Measurements from ENCODE around the gene UNC13B.

UNC13B gene

DNA sequence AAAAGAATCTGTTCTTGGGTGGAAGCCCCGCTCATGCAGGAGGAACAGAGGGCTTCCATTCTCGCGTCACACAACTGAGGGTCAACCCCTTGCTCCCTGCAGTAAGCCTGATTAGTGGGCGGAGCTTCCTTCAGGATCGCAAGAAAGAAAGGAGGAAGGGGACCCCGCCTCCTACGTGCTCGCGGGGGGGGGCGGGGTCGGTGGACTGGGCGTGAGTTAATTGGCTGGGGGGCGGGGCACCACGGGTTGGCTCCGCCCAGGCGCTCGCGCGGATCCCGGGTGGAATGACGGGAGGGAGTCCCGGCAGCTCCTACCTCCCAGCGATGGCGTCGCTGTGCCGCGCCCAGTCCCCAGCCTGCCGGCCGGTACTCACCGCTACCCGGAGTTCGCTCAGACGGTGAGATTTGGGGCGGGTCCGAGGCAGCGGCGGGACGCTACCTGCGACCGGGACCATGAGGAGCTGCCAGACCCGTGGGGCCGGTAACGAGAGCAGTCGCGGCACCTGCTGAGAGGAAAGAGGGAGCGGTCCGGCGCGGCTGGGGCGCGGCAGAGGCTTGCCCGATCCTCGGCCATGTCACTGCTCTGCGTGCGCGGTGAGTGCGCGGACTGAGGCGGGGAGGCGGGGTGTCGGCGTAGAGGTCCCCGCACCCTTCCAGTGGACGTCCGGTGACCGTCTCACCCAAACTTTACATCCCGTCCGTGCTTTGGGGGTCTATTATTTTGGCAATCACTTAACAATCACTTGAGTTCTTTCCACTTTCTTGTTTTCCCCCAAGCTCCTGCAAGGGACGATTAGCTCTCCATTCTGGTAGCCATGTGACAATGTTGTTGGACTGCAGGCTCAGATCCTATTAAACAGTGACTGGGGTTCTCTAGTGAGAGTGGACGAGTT, at the start of gene UNC13B:
UNC13B (plus strand) TSS at position 297 of the 892 bp plus-strand sequence; CDS start at position 572, 275 bp downstream.
- no peaks in the 10 kb centered on the region for H3K36me3 ChIP-seq (ENCODE audit: insufficient read depth, low read depth, low read length)
- H3K27ac ChIP-seq (ENCODE audit: low read length), result no peak within 1 kb of the TSS
- H3K4me1 ChIP-seq (ENCODE audit: insufficient read depth, low read length), result peaks cover 11% of the 10 kb centered on the region; the same call in 1 of the 2 replicates
- H3K9ac ChIP-seq (ENCODE audit: low read depth, low read length), result peak within 1 kb of the TSS; percentile 64; the same call in 1 of the 2 replicates
- peaks cover 4% of the 10 kb centered on the region; the same call in 1 of the 2 replicates for H3K27me3 ChIP-seq (ENCODE audit: insufficient read depth, low read length)
- H3K4me3 ChIP-seq (ENCODE audit: low read length), result peak within 1 kb of the TSS; percentile 89
- no peaks in the 10 kb centered on the region for H3K9me3 ChIP-seq (ENCODE audit: insufficient read depth, low read depth, low read length)

DNA sequence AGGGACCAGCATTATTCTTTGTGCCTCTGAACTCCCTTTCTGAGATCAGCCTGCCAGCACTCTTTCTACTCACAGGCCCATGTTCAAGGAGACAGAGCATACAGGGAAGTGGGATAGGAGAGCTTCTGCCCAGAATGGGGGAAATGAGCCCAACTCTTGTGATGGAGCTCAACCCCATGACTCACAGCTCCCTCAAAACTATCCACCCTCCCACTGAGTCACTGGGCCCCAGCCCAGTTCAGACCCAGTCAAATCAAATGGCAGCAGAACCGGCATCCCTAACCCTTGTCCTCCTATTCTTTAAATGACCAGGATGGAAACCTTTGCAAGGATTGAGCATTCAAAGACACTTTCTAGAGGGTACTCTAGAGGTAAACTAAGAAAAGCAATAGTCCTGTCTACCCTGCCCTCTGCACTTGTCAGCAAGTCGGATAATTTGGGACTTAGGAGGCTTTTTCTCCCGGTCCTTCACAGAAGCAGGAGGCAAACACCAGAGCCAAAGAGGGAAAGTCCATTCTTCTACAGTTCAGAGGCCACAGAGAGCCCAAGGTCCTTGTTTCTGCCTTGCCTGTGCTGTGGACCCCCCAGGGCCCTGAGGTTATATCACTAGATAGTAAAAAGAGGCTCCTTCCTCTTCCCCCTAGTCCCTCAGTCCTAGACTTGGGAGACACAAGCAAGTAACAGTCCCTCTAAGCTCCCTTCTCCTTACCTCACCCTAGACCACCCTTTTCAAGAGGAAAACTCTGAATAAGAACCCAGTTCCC, 49.4 kb upstream of the UNC13B start:
- no peaks in the 10 kb centered on the region for H3K27me3 ChIP-seq (ENCODE audit: insufficient read depth, low read length)
- no peak overlapping the region for H3K9ac ChIP-seq (ENCODE audit: low read depth, low read length)
- no peak overlapping the region for H3K27ac ChIP-seq (ENCODE audit: low read length)
- H3K4me3 ChIP-seq (ENCODE audit: low read length), result peak overlapping the region; percentile 5; the same call in 1 of the 2 replicates
- H3K9me3 ChIP-seq (ENCODE audit: insufficient read depth, low read depth, low read length), result no peaks in the 10 kb centered on the region
- H3K36me3 ChIP-seq (ENCODE audit: insufficient read depth, low read depth, low read length), result no peaks in the 10 kb centered on the region
- H3K4me1 ChIP-seq (ENCODE audit: insufficient read depth, low read length), result peaks cover 21% of the 10 kb centered on the region

GRCh38 chr9:35114113-35114839, 47.5 kb upstream of the UNC13B start:
- Histone ChIP-seq H3K4me1 (ENCODE audit: insufficient read depth, low read length) (peaks cover 22% of the 10 kb centered on the region), H3K36me3 (ENCODE audit: insufficient read depth, low read depth, low read length) (no peaks in the 10 kb centered on the region), H3K27ac (ENCODE audit: low read length) (peak overlapping the region; percentile 15), H3K9me3 (ENCODE audit: insufficient read depth, low read depth, low read length) (no peaks in the 10 kb centered on the region), H3K4me3 (ENCODE audit: low read length) (peak overlapping the region; percentile 89), H3K27me3 (ENCODE audit: insufficient read depth, low read length) (no peaks in the 10 kb centered on the region), H3K9ac (ENCODE audit: low read depth, low read length) (peak overlapping the region; percentile 69; the same call in 1 of the 2 replicates)

DNA sequence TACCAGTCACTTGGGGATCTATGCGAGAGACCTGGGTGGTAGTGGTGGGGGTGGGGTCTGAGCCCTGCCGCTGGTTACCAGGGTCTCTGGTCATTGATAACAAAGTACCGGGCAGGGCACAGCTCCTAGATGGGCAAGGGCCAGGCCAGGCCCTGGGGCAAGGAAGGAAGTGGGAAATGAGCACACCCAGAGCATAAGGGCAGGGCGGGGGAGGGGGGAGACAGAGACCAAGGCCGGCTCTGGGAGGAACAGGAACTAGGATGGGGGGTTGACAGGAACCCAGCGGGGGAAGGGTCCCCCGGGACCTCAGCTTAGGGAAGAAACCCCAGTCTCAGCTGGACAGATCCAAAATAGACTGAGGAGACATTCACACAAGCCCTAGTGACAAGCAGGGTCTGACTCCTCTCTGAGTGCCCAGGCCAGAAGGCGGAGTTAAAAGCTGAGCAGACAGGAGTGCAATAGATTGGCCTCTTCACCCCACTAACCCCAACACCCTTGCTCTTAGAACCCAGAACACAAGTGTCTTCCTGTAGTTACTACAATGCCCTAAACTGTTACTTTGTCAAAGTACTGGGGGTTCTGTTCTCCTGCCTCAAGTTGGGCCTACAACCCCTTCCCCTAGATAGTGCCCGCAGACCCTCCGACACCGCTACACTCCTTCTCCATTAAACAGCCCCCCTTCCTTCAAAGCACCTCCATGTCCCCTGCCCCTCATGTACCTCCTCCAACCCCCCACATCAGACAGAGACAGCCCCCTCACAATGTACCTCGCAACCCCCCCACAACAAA, 46.8 kb upstream of the UNC13B start:
- Histone ChIP-seq H3K9me3 (ENCODE audit: insufficient read depth, low read depth, low read length) (no peaks in the 10 kb centered on the region), H3K27ac (ENCODE audit: low read length) (peak overlapping the region; percentile 15), H3K36me3 (ENCODE audit: insufficient read depth, low read depth, low read length) (no peaks in the 10 kb centered on the region), H3K9ac (ENCODE audit: low read depth, low read length) (peak overlapping the region; percentile 69; the same call in 1 of the 2 replicates), H3K4me1 (ENCODE audit: insufficient read depth, low read length) (peaks cover 22% of the 10 kb centered on the region), H3K27me3 (ENCODE audit: insufficient read depth, low read length) (no peaks in the 10 kb centered on the region), H3K4me3 (ENCODE audit: low read length) (peak overlapping the region; percentile 89)

DNA sequence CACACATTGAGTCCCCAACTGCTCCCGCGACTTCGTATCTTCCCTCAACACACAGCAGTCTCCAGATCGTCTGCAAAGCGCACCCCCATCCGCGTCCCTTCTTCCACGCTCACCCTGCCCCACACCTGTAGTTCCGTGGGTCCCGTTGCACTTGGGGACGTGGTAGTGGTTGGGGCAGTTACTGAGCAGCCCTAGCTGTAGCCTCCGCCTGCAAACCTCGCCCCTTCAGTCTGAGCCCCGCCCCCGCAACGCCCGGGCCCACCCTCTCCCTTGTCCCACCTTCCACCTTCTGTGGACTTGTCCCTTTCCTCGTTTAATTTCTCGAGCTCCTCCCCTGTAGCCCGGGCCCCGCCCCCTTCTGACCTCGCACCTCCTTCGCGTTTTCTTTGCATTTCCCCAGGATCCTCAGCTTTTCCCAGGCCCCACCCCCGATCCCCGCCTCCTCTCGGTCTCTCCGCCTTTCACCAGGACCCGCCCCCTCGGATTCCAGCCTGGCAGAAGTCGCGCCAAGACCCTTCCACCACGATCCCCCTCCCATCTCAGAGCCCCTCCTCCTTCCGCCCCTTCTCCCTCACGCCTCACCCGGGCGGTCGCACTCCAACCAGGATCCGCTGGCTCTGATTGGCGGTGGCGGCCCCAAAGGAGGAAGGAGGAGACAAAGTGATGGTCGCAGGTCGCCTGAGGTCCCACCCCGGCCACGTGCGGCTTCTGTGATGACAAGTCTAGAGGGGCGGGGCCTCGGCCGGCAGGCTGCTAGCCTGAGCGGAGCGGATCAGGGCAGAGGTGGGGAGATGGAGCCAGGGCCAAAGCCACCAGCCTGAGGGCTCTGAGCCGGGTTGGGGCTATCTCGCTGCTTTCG, 45.9 kb upstream of the UNC13B start, which contains the start of gene ATOSB:
ATOSB (minus strand) TSS at position 183 of the 859 bp plus-strand sequence. CDS start 7,588 bp downstream, outside the sequence.
- no peaks in the 10 kb centered on the region for H3K36me3 ChIP-seq (ENCODE audit: insufficient read depth, low read depth, low read length)
- peak within 1 kb of the TSS; percentile 89 for H3K4me3 ChIP-seq (ENCODE audit: low read length)
- H3K27ac ChIP-seq (ENCODE audit: low read length), result peak within 1 kb of the TSS; percentile 15
- peak within 1 kb of the TSS; percentile 69; the same call in 1 of the 2 replicates for H3K9ac ChIP-seq (ENCODE audit: low read depth, low read length)
- peaks cover 20% of the 10 kb centered on the region for H3K4me1 ChIP-seq (ENCODE audit: insufficient read depth, low read length)
- H3K9me3 ChIP-seq (ENCODE audit: insufficient read depth, low read depth, low read length), result no peaks in the 10 kb centered on the region
- no peaks in the 10 kb centered on the region for H3K27me3 ChIP-seq (ENCODE audit: insufficient read depth, low read length)

DNA sequence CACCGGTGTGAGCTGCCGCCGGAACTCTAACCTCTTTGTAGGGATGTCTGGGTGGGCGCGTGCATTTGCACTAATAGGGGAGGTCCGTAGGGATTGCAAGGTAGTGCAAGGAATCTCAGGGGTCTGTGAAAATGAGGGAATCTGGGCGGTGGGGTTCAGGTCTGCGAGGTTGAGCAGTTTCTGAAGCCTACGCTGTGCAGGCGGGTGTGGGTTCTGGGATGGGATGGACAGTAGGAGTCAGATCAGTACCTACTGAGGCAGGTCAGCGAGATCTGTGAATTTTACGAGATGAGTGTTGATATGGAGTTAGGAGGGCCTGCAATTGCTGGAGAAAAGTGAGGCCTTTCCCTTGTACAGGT, 45.3 kb upstream of the UNC13B start:
- H3K36me3 ChIP-seq (ENCODE audit: insufficient read depth, low read depth, low read length), result no peaks in the 10 kb centered on the region
- H3K4me3 ChIP-seq (ENCODE audit: low read length), result peak overlapping the region; percentile 74
- peak overlapping the region; percentile 1; the same call in 1 of the 2 replicates for H3K9ac ChIP-seq (ENCODE audit: low read depth, low read length)
- H3K27me3 ChIP-seq (ENCODE audit: insufficient read depth, low read length), result no peaks in the 10 kb centered on the region
- H3K27ac ChIP-seq (ENCODE audit: low read length), result no peak overlapping the region
- H3K4me1 ChIP-seq (ENCODE audit: insufficient read depth, low read length), result peaks cover 19% of the 10 kb centered on the region
- H3K9me3 ChIP-seq (ENCODE audit: insufficient read depth, low read depth, low read length), result no peaks in the 10 kb centered on the region

DNA sequence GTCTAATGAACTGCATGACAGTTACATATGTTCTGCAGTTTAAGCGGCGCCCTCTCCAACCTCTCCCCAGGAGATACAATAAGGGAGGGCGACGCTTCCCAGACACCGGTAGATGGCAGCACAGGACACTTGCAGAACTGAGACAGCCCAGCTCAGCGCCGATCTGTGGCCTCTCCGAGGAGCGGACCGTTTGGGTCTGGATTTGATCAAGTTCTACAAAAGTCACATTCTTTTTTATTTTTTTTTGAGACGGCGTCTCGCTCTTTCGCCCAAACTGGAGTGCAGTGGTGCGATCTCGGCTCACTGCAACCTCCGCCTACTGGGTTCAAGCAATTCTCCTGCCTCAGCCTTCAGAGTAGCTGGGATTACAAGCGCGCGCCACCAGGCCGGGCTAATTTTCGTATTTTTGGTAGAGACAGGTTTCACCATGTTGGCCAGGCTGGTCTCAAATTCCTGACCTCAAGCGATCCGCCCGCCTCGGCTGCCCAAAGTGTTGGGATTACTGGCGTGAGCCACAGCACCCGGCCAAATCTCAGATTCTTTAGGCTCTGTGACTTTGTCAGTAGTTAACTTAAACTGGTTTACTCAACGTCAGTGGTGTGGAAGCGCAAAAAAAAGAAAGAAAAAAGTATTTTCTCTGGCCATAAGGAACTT, 44.8 kb upstream of the UNC13B start:
- no peaks in the 10 kb centered on the region for H3K36me3 ChIP-seq (ENCODE audit: insufficient read depth, low read depth, low read length)
- H3K9me3 ChIP-seq (ENCODE audit: insufficient read depth, low read depth, low read length), result no peaks in the 10 kb centered on the region
- H3K4me3 ChIP-seq (ENCODE audit: low read length), result peak overlapping the region; percentile 74
- H3K27ac ChIP-seq (ENCODE audit: low read length), result no peak overlapping the region
- no peaks in the 10 kb centered on the region for H3K27me3 ChIP-seq (ENCODE audit: insufficient read depth, low read length)
- H3K9ac ChIP-seq (ENCODE audit: low read depth, low read length), result peak overlapping the region; percentile 64; the same call in 1 of the 2 replicates
- peaks cover 17% of the 10 kb centered on the region for H3K4me1 ChIP-seq (ENCODE audit: insufficient read depth, low read length)

GRCh38 chr9:35134920-35135319, 26.9 kb upstream of the UNC13B start:
- no peak overlapping the region for H3K27ac ChIP-seq (ENCODE audit: low read length)
- peaks cover 22% of the 10 kb centered on the region for H3K9me3 ChIP-seq (ENCODE audit: insufficient read depth, low read depth, low read length)
- H3K36me3 ChIP-seq (ENCODE audit: insufficient read depth, low read depth, low read length), result no peaks in the 10 kb centered on the region
- no peaks in the 10 kb centered on the region for H3K27me3 ChIP-seq (ENCODE audit: insufficient read depth, low read length)
- H3K4me3 ChIP-seq (ENCODE audit: low read length), result no peak overlapping the region
- H3K9ac ChIP-seq (ENCODE audit: low read depth, low read length), result no peak overlapping the region
- no peaks in the 10 kb centered on the region for H3K4me1 ChIP-seq (ENCODE audit: insufficient read depth, low read length)

- Histone ChIP-seq H3K9ac (ENCODE audit: low read depth, low read length) (no peak overlapping the region), H3K27ac (ENCODE audit: low read length) (no peak overlapping the region), H3K4me1 (ENCODE audit: insufficient read depth, low read length) (no peaks in the 10 kb centered on the region), H3K9me3 (ENCODE audit: insufficient read depth, low read depth, low read length) (peaks cover 22% of the 10 kb centered on the region), H3K4me3 (ENCODE audit: low read length) (no peak overlapping the region), H3K36me3 (ENCODE audit: insufficient read depth, low read depth, low read length) (no peaks in the 10 kb centered on the region), H3K27me3 (ENCODE audit: insufficient read depth, low read length) (no peaks in the 10 kb centered on the region)
These were observed 25.8 kb upstream of the UNC13B start for GRCh38 chr9:35135988-35136387.

GRCh38 chr9:35136866-35137265, 24.9 kb upstream of the UNC13B start:
- Histone ChIP-seq H3K36me3 (ENCODE audit: insufficient read depth, low read depth, low read length) (no peaks in the 10 kb centered on the region), H3K4me3 (ENCODE audit: low read length) (no peak overlapping the region), H3K27ac (ENCODE audit: low read length) (no peak overlapping the region), H3K4me1 (ENCODE audit: insufficient read depth, low read length) (no peaks in the 10 kb centered on the region), H3K9ac (ENCODE audit: low read depth, low read length) (no peak overlapping the region), H3K9me3 (ENCODE audit: insufficient read depth, low read depth, low read length) (peaks cover 29% of the 10 kb centered on the region), H3K27me3 (ENCODE audit: insufficient read depth, low read length) (no peaks in the 10 kb centered on the region)

Data from iPS-20b (cell line).